Lung (tissue), 12 donors: ENCODE measurements around the gene POLR2L. TPM values are rescaled to one million over a fixed set of nuclear protein-coding genes. Genes with fewer than 3 reads are reported as not detected.

Source experiments
- ATAC-seq: fragments of 200-7000 bp; cut with Tn5 transposase; one replicate; pipeline ENCODE4 v1.9.1; 2020; ENCODE audit warnings: moderate number of reproducible peaks; ENCODE audit not compliant: insufficient read depth, low FRiP score
- DNase-seq, 3 donors: peaks; one replicate each; pipeline ENCODE4 v3.0.0-alpha.2; 2013 to 2017
- H3K27ac ChIP-seq, 2 donors: one replicate each; pipeline ENCODE4 v1.5.1; 2013; ENCODE audit warnings: mild to moderate bottlenecking in 2 of 2, moderate library complexity in 2 of 2, control low read depth in 1 of 2, inconsistent platforms in 1 of 2, low read depth in 1 of 2, low read length in 1 of 2
- H3K27me3 ChIP-seq, 3 donors: one replicate each; pipeline ENCODE4 v1.5.1; 2013; ENCODE audit warnings: low read length in 2 of 3; ENCODE audit not compliant: control insufficient read depth in 3 of 3, insufficient read depth in 3 of 3
- H3K36me3 ChIP-seq, 4 donors: one replicate each; pipeline ENCODE4 v1.5.1; 2013; ENCODE audit warnings: low read length in 4 of 4, mild to moderate bottlenecking in 1 of 4, moderate library complexity in 1 of 4; ENCODE audit not compliant: control insufficient read depth in 4 of 4, insufficient read depth in 4 of 4
- H3K4me1 ChIP-seq, 5 donors: one replicate each; pipeline ENCODE4 v1.5.1; 2013; ENCODE audit warnings: low read length in 5 of 5, mild to moderate bottlenecking in 2 of 5, moderate library complexity in 1 of 5; ENCODE audit not compliant: control insufficient read depth in 5 of 5, insufficient read depth in 5 of 5
- H3K4me3 ChIP-seq: one replicate; pipeline ENCODE4 v1.5.1; 2013; ENCODE audit warnings: mild to moderate bottlenecking, control low read depth, moderate library complexity
- H3K9ac ChIP-seq, 2 donors: one replicate each; pipeline ENCODE4 v1.5.1; 2013; ENCODE audit warnings: low read length in 2 of 2, control low read depth in 1 of 2; ENCODE audit not compliant: insufficient read depth in 1 of 2
- H3K9me3 ChIP-seq, 4 donors: one replicate each; pipeline ENCODE4 v1.5.1; 2013; ENCODE audit warnings: low read length in 3 of 4, mild to moderate bottlenecking in 1 of 4, moderate library complexity in 1 of 4; ENCODE audit not compliant: control insufficient read depth in 4 of 4, insufficient read depth in 3 of 4
- WGBS, 2 donors: extraction: QIAGEN DNeasy Blood & Tissue Kit; methylation state at CpG; one replicate each; pipeline ENCODE4 v1.1.7; 2013; 5-methylcytosine and 5-hydroxymethylcytosine counted together
- polyA plus RNA-seq, 2 donors: library from polyadenylated mRNA; stranded (reverse); fragments of 200-250 nt; gene quantifications; one replicate each; pipeline ENCODE4 v1.2.1, GENCODE V29; 2013
- total RNA-seq, 2 donors: library from RNA; depleted of rRNA in 1 of 2; stranded (reverse); fragments of >200 nt in 1 of 2; gene quantifications; one replicate each; pipeline ENCODE4 v1.2.1, GENCODE V29; 2014 to 2021
- TF ChIP-seq, protein P1 (sequence below): IDR thresholded peaks from 2 replicates; pipeline ENCODE4 v1.5.1; 2012; ENCODE audit warnings: mild to moderate bottlenecking; ENCODE audit errors: control extremely low read depth, extremely low read depth
- donor health status: control.
- donor health status: control.
- donor health status: Bipolar disorder and iron deficiency.
- donor health status: healthy.
- donor health status: DM: yes; HTN: yes; CAD: no.

POLR2L gene
- total and polyA plus RNA-seq, 4 donors, result 144 to 183 (median 167) TPM

DNA sequence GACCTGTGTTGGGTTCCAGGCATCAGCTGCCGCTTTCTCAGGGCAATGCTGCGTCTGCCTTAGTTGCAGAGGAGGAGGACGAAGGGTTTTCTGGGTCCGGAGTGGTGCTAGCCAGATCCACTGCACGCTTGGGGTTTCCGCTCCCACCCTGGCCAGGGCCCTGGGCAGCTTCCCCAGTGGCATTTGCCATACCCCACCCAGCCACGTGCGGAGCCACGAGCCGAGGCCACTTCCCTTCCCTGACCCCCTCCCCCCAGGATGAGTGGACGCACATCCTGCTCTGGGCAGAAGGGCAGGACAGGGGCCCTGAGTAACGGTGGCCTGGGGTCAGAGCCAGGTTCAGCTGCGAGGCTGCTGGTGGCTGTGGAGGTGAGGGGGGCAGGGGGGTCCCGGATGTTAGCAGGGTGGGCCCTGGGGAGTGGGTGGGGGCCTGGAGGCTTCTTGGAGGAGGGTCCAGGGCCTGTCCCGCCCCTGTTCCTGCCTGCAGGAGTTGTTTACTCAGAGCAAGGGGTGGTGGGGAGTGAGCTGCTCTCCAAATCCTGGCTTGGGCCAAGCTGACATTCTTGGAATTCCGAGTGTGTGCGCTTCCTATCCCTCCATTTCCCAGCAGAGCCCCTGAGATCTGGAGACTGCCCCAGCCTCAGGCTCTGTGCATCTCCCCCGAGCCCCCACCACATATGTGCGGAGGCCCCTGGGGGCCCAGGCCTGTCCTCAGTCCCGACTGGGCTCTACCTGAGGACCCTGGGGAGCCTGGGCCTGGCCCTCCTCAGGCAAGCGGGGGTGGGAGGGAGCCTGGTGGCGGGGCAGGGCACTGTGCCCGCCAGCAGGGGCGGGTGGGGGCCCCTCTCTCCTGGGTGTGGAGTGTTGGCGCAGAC lies 1.7 kb upstream of the POLR2L start:
- DNase-seq (peak; percentile 94 to 96 (median 96)), ATAC-seq (peak; percentile 43)
- WGBS, 2 donors, result 4 to 7% methylated on average over 22 to 25 of the region's 25 CpGs
- Histone ChIP-seq H3K27ac (peak overlapping the region; percentile 95 to 96), H3K9me3 (no peaks in the 10 kb centered on the region), H3K27me3 (no peaks in the 10 kb centered on the region), H3K4me3 (peak overlapping the region; percentile 70), H3K9ac (peak overlapping the region in 1 of 2 donors; percentile 28), H3K36me3 (peaks cover 3 to 20% (median 4%) of the 10 kb centered on the region in 4 donors), H3K4me1 (peaks cover 6 to 47% (median 40%) of the 10 kb centered on the region in 5 donors)
- TF ChIP-seq, protein P1, sequence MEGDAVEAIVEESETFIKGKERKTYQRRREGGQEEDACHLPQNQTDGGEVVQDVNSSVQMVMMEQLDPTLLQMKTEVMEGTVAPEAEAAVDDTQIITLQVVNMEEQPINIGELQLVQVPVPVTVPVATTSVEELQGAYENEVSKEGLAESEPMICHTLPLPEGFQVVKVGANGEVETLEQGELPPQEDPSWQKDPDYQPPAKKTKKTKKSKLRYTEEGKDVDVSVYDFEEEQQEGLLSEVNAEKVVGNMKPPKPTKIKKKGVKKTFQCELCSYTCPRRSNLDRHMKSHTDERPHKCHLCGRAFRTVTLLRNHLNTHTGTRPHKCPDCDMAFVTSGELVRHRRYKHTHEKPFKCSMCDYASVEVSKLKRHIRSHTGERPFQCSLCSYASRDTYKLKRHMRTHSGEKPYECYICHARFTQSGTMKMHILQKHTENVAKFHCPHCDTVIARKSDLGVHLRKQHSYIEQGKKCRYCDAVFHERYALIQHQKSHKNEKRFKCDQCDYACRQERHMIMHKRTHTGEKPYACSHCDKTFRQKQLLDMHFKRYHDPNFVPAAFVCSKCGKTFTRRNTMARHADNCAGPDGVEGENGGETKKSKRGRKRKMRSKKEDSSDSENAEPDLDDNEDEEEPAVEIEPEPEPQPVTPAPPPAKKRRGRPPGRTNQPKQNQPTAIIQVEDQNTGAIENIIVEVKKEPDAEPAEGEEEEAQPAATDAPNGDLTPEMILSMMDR, result no peak

DNA sequence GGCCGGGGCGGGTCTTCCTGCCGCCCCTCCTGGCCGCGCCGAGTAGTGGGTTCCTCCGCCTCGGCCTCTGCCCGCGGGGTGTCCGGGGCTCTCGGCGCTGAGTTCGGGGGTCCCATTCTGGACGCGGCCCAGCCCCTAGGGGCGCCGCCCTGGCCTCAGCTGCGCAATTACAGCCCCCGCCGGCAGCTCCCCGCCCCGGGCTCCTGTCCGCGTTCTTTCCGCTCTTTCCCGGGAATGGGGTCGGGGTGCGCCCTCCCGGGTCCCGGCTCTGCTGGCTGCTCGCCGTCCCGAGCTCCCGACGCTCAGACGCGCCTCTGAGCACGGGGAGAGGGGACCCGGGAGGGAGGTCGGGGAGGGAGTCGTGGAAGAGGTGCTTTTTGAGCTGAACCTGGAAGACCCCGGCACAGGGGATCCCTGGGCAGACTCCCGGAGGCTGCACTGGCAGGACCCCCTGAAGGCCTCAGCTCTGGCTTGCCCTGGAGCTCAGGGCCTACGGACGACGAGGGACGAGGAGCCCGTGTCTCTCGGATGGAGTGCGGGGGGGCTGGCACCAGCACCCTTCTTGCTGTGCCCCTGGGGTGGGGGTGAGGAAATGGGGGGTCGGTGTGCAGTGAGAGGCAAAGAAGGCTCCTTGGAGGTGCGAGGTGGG lies 881 bp upstream of the POLR2L start:
- peaks cover 6 to 44% (median 34%) of the 10 kb centered on the region in 5 donors for H3K4me1 ChIP-seq
- TF ChIP-seq, protein P1, result no peak
- no peak overlapping the region for H3K9ac ChIP-seq
- H3K9me3 ChIP-seq, result no peaks in the 10 kb centered on the region
- no peak for ATAC-seq
- peaks cover 3 to 28% (median 7%) of the 10 kb centered on the region in 4 donors for H3K36me3 ChIP-seq
- WGBS, 2 donors, result 1% methylated on average over 38 to 53 of the region's 53 CpGs
- H3K4me3 ChIP-seq, result peak overlapping the region; percentile 70
- DNase-seq, result no peak
- H3K27ac ChIP-seq, result peak overlapping the region; percentile 95 to 96
- no peaks in the 10 kb centered on the region for H3K27me3 ChIP-seq

DNA sequence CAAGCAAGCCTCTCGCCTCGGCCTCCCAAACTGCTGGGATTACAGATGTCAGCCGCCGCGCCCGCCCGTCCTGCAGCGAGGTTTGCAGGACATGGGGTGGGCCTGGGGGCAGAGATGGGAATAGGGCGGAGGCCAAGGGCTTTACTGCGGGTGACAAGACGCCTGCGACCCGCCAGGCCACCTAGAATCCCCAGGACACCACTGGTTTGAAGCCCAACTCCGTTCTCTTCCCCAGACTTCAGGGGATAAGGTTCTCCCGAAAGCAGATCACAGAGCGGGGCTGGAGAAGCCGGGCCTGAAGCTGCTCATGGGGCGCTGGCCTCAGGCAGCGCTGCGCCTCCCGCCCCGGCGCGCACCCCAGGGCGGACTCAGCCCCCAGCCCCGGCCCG lies 354 bp downstream of the POLR2L start:
- TF ChIP-seq, protein P1, result no peak
- no peak overlapping the region for H3K9ac ChIP-seq
- H3K36me3 ChIP-seq, result peaks cover 3 to 38% (median 13%) of the 10 kb centered on the region in 4 donors
- no peak for ATAC-seq
- 1 to 2% methylated on average over 27 of the region's 27 CpGs for WGBS, 2 donors
- no peak for DNase-seq
- H3K9me3 ChIP-seq, result no peaks in the 10 kb centered on the region
- peak overlapping the region; percentile 70 for H3K4me3 ChIP-seq
- peaks cover 6 to 42% (median 33%) of the 10 kb centered on the region in 5 donors for H3K4me1 ChIP-seq
- peak overlapping the region; percentile 95 to 97 for H3K27ac ChIP-seq
- no peaks in the 10 kb centered on the region for H3K27me3 ChIP-seq
